Measurements from ENCODE around the gene ACSF3.

GRCh38 chr16:89078172-89078571 lies 15.5 kb upstream of the ACSF3 start:
- no peak for TF ChIP-seq CTCF (IDR thresholded peaks at IDR 0.05; ENCODE audit: low read depth, low read length, missing input control)
- TF ChIP-seq, protein P1, sequence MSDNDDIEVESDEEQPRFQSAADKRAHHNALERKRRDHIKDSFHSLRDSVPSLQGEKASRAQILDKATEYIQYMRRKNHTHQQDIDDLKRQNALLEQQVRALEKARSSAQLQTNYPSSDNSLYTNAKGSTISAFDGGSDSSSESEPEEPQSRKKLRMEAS (IDR thresholded peaks at IDR 0.05), result no peak
- no peak for TF ChIP-seq JUND (IDR thresholded peaks at IDR 0.05)
